ENCODE results near the gene POLR3C. TPM values are rescaled to one million over a fixed set of nuclear protein-coding genes. Genes with fewer than 3 reads are reported as not detected.

POLR3C gene
- polyA plus RNA-seq, 1 experiment, result 70.6 TPM

DNA sequence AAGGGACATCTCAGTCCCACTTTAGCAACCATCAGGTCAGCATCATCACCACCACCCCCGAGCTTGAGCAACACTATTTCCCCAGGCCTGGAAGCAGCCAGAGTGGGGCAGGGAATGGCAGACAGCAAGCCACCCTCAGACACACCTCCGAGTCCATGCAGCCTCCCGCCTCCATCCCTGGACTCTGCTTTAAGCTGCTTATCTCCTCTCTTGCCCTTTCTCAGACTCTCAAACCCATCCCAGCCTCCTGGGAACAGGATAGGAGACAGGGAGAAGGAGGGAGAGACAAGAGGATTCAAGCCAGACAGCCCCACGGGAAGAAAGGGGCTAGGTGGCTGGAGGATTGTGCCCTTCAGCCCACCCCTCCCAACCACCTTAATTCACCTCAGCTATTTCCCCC is 33.2 kb downstream of the POLR3C start:
- ChIA-PET POLR2A (interaction anchor here (4.4 kb wide), 1 partner anchor 10 kb away, joined by 116 read pairs; the partner anchor contains the start of gene NUDT17), CTCF (interaction anchor here (4.8 to 5.9 kb wide), 3 partner anchors 10 to 53 kb away, joined by 26 to 104 read pairs (median 40); partner anchors contain the start of genes ITGA10 and NUDT17)
- TF ChIP-seq, protein P1, sequence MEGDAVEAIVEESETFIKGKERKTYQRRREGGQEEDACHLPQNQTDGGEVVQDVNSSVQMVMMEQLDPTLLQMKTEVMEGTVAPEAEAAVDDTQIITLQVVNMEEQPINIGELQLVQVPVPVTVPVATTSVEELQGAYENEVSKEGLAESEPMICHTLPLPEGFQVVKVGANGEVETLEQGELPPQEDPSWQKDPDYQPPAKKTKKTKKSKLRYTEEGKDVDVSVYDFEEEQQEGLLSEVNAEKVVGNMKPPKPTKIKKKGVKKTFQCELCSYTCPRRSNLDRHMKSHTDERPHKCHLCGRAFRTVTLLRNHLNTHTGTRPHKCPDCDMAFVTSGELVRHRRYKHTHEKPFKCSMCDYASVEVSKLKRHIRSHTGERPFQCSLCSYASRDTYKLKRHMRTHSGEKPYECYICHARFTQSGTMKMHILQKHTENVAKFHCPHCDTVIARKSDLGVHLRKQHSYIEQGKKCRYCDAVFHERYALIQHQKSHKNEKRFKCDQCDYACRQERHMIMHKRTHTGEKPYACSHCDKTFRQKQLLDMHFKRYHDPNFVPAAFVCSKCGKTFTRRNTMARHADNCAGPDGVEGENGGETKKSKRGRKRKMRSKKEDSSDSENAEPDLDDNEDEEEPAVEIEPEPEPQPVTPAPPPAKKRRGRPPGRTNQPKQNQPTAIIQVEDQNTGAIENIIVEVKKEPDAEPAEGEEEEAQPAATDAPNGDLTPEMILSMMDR (IDR thresholded peaks at IDR 0.05; ENCODE audit: low read depth, low read length), result no peak
- DNase-seq (ENCODE audit: low read depth, low spot score), result no peak
- Histone ChIP-seq H3K27me3 (ENCODE audit: control insufficient read depth, insufficient read depth, low read length) (no peaks in the 10 kb centered on the region), H3K9me3 (ENCODE audit: control insufficient read depth, insufficient read depth, low read length) (no peaks in the 10 kb centered on the region; the same call in 1 of the 2 replicates), H3K4me3 (ENCODE audit: low read depth, low read length) (peak overlapping the region; percentile 13; the same call in 1 of the 2 replicates), H3K27ac (ENCODE audit: low read depth, low read length) (no peak overlapping the region)

DNA sequence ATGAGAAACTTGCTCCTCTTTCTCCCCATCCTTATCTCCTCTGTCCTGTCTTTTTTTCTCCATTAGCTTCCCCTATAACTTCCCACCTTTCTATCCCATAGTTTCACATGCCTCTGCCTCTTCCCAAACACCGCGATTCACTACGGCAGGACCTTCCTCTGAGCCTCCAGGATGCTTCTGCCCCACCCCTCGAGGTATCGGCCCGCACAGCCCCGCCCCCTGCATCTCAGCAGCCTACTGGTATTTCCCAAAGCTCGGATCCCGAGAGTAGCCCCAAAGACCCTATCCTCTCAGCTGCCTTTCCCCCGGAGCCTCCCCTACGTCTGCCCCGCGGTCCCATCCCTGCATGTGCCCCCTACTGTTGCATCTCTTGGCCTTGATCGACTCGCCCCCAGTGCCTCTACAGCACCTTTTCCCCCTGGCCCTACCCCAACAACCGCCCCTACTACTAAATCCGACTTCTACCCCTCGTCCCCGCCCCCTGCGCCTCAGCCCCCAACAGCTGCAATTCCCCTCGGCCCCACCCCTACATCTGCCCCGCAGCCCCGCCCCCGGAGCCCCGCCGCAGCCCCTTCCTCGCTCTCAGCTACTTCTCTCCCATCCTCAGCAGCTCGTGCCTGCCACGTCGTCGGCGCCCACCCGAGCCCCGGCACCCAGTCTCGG is 34.4 kb downstream of the POLR3C start:
- ChIA-PET POLR2A (interaction anchor here (0.9 to 4.4 kb wide), 13 partner anchors 10 to 179 kb away, joined by 4 to 116 read pairs (median 10); partner anchors contain the start of genes ANKRD34A, ANKRD35, LIX1L and NUDT17), CTCF (interaction anchor here (0.7 to 5.9 kb wide), 11 partner anchors 11 to 174 kb away, joined by 3 to 104 read pairs (median 5); partner anchors contain the start of genes ITGA10 and NUDT17)
- TF ChIP-seq, protein P1 (IDR thresholded peaks at IDR 0.05; ENCODE audit: low read depth, low read length), result 0 out of 2 replicates have a peak, but pooled peaks have one; percentile 6
- Histone ChIP-seq H3K27me3 (ENCODE audit: control insufficient read depth, insufficient read depth, low read length) (no peaks in the 10 kb centered on the region), H3K4me3 (ENCODE audit: low read depth, low read length) (peak overlapping the region; percentile 91), H3K27ac (ENCODE audit: low read depth, low read length) (peak overlapping the region; percentile 52), H3K9me3 (ENCODE audit: control insufficient read depth, insufficient read depth, low read length) (no peaks in the 10 kb centered on the region; the same call in 1 of the 2 replicates)
- no peak for DNase-seq (ENCODE audit: low read depth, low spot score)

DNA sequence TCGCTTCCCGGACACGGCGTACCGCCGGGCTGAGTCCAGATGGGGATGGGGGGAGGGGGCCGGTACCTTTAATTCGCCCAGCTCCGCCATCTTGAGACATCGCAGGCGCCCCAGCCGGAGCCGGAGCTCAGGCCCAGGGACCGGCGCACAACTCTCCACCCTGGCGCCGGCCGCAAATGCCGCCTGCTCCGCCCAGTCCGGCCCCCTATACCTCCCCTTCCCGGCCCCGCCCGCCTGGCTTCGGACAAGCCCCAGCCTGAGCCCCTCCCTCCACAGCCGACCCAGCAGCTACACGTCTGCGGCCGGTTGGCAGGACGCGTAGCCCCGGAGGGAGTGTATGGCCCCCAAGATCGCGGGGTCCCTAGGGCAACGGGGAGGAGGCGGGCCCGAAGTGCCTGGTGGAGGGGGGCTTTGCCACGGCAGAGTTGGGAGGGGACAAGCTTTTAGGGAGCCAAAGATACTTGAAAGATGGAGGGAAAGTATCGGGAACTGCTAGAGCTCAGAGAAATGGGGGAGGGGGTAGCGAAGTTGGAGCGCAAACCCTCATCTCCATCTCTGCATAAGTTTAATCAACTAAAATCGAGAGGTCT is 35.0 kb downstream of the POLR3C start, which contains the start of gene PIAS3:
PIAS3 (minus strand) TSS at position 181 of the 590 bp plus-strand sequence; CDS start at position 90, 91 bp downstream.
- ChIA-PET CTCF (interaction anchor here (0.7 to 5.9 kb wide), 13 partner anchors 10 to 174 kb away, joined by 3 to 104 read pairs (median 4); partner anchors contain the start of genes ITGA10, NUDT17 and RBM8A), POLR2A (interaction anchor here (0.6 to 4.4 kb wide), 16 partner anchors 10 to 1358 kb away, joined by 3 to 116 read pairs (median 8); partner anchors contain the start of genes ANKRD34A, ANKRD35, LIX1L and NUDT17)
- no peaks in the 10 kb centered on the region; the same call in 1 of the 2 replicates for H3K9me3 ChIP-seq (ENCODE audit: control insufficient read depth, insufficient read depth, low read length)
- H3K4me3 ChIP-seq (ENCODE audit: low read depth, low read length), result peak within 1 kb of the TSS; percentile 95
- peak; percentile 88 for DNase-seq (ENCODE audit: low read depth, low spot score)
- no peaks in the 10 kb centered on the region for H3K27me3 ChIP-seq (ENCODE audit: control insufficient read depth, insufficient read depth, low read length)
- TF ChIP-seq, protein P1 (IDR thresholded peaks at IDR 0.05; ENCODE audit: low read depth, low read length), result no peak
- peak within 1 kb of the TSS; percentile 70 for H3K27ac ChIP-seq (ENCODE audit: low read depth, low read length)

GRCh38 chr1:145859491-145860023 is 35.6 kb downstream of the POLR3C start:
- DNase-seq (ENCODE audit: low read depth, low spot score), result peak; percentile 60
- H3K9me3 ChIP-seq (ENCODE audit: control insufficient read depth, insufficient read depth, low read length), result no peaks in the 10 kb centered on the region; the same call in 1 of the 2 replicates
- POLR2A ChIA-PET, result interaction anchor here (0.6 to 4.4 kb wide), 16 partner anchors 9 to 1357 kb away, joined by 3 to 116 read pairs (median 8); partner anchors contain the start of genes ANKRD34A, ANKRD35, LIX1L and NUDT17
- TF ChIP-seq, protein P1 (IDR thresholded peaks at IDR 0.05; ENCODE audit: low read depth, low read length), result no peak
- CTCF ChIA-PET, result interaction anchor here (1.1 to 5.9 kb wide), 10 partner anchors 12 to 173 kb away, joined by 3 to 104 read pairs (median 6); partner anchors contain the start of genes ITGA10, NUDT17 and RBM8A
- H3K27ac ChIP-seq (ENCODE audit: low read depth, low read length), result peak overlapping the region; percentile 70
- H3K4me3 ChIP-seq (ENCODE audit: low read depth, low read length), result peak overlapping the region; percentile 95
- no peaks in the 10 kb centered on the region for H3K27me3 ChIP-seq (ENCODE audit: control insufficient read depth, insufficient read depth, low read length)

All from AG04450 (cell line).